ENCODE measurements around the gene NXN. TPM values are rescaled to one million over a fixed set of nuclear protein-coding genes. Genes with fewer than 3 reads are reported as not detected.
"Not testable (repeated sequence)": the region's sequence is repeated elsewhere in the genome, so short reads cannot be mapped to it uniquely, and the experiment has no call there.

NXN gene
- total RNA-seq, 4 donors from 2014 or later, result 18.9 to 47.2 (median 33.4) TPM

- no peaks in the 10 kb centered on the region for H3K36me3 ChIP-seq
- no peak overlapping the region for H3K4me3 ChIP-seq
- H3K9me3 ChIP-seq, result no peaks in the 10 kb centered on the region
- no peak for DNase-seq (ENCODE audit: low spot score in 2 of 2)
- TF ChIP-seq EP300 (IDR thresholded peaks at IDR 0.05), result no peak
- no peak for TF ChIP-seq CTCF (IDR thresholded peaks at IDR 0.05)
- no peak for TF ChIP-seq POLR2AphosphoS5 (IDR thresholded peaks at IDR 0.05)
- no peak for TF ChIP-seq POLR2A (IDR thresholded peaks at IDR 0.05)
- no peaks in the 10 kb centered on the region for H3K4me1 ChIP-seq
- WGBS, result 89% methylated on average over 31 of the region's 31 CpGs
- no peaks in the 10 kb centered on the region for H3K27me3 ChIP-seq
- H3K27ac ChIP-seq, result no peak overlapping the region
These were observed 20.7 kb downstream of the NXN start for GRCh38 chr17:958712-959451.

GRCh38 chr17:957856-958421, 21.6 kb downstream of the NXN start:
- H3K27me3 ChIP-seq, result no peaks in the 10 kb centered on the region
- DNase-seq (ENCODE audit: low spot score in 2 of 2), result no peak
- no peak overlapping the region for H3K27ac ChIP-seq
- whole genome bisulfite sequencing, result 85% methylated on average over 20 of the region's 20 CpGs
- no peak overlapping the region for H3K4me3 ChIP-seq
- H3K4me1 ChIP-seq, result no peaks in the 10 kb centered on the region
- H3K9me3 ChIP-seq, result no peaks in the 10 kb centered on the region
- no peaks in the 10 kb centered on the region for H3K36me3 ChIP-seq
- TF ChIP-seq POLR2A (IDR thresholded peaks at IDR 0.05), result no peak
- no peak for TF ChIP-seq EP300 (IDR thresholded peaks at IDR 0.05)
- no peak for TF ChIP-seq CTCF (IDR thresholded peaks at IDR 0.05)
- TF ChIP-seq POLR2AphosphoS5 (IDR thresholded peaks at IDR 0.05), result no peak

GRCh38 chr17:956905-957304, 22.7 kb downstream of the NXN start:
- Histone ChIP-seq H3K9me3 (no peaks in the 10 kb centered on the region), H3K27ac (no peak overlapping the region), H3K4me1 (peaks cover 1% of the 10 kb centered on the region), H3K27me3 (no peaks in the 10 kb centered on the region), H3K36me3 (no peaks in the 10 kb centered on the region), H3K4me3 (no peak overlapping the region)
- TF ChIP-seq POLR2A (IDR thresholded peaks at IDR 0.05) (no peak), POLR2AphosphoS5 (IDR thresholded peaks at IDR 0.05) (no peak), EP300 (IDR thresholded peaks at IDR 0.05) (no peak), CTCF (IDR thresholded peaks at IDR 0.05) (no peak)
- WGBS, result 40% methylated on average over 8 of the region's 8 CpGs
- DNase-seq (ENCODE audit: low spot score in 2 of 2), result no peak

GRCh38 chr17:954431-955164, 25.0 kb downstream of the NXN start:
- Histone ChIP-seq H3K9me3 (no peaks in the 10 kb centered on the region), H3K27ac (no peak overlapping the region), H3K4me1 (peaks cover 18% of the 10 kb centered on the region), H3K36me3 (no peaks in the 10 kb centered on the region), H3K4me3 (no peak overlapping the region), H3K27me3 (no peaks in the 10 kb centered on the region)
- TF ChIP-seq CTCF (IDR thresholded peaks at IDR 0.05) (no peak), POLR2AphosphoS5 (IDR thresholded peaks at IDR 0.05) (no peak)
- DNase-seq (ENCODE audit: low spot score in 2 of 2), result no peak
- 68% methylated on average over 21 of the region's 23 CpGs for WGBS

GRCh38 chr17:953767-954166, 25.8 kb downstream of the NXN start:
- TF ChIP-seq EP300 (IDR thresholded peaks at IDR 0.05) (no peak), POLR2A (IDR thresholded peaks at IDR 0.05) (no peak), POLR2AphosphoS5 (IDR thresholded peaks at IDR 0.05) (no peak), CTCF (IDR thresholded peaks at IDR 0.05) (no peak)
- Histone ChIP-seq H3K4me1 (peaks cover 18% of the 10 kb centered on the region), H3K27me3 (no peaks in the 10 kb centered on the region), H3K9me3 (no peaks in the 10 kb centered on the region), H3K4me3 (no peak overlapping the region), H3K36me3 (no peaks in the 10 kb centered on the region), H3K27ac (no peak overlapping the region)
- 91% methylated on average over 16 of the region's 16 CpGs for WGBS
- no peak for DNase-seq (ENCODE audit: low spot score in 2 of 2)

- not testable (repeated sequence) for H3K9me3 ChIP-seq; H3K36me3 ChIP-seq; DNase-seq (ENCODE audit: low spot score in 2 of 2); H3K4me3 ChIP-seq; H3K27ac ChIP-seq; H3K27me3 ChIP-seq
- peaks cover 21% of the 10 kb centered on the region for H3K4me1 ChIP-seq
- 97% methylated on average over 9 of the region's 18 CpGs for WGBS
These were observed 27.0 kb downstream of the NXN start for GRCh38 chr17:952592-952991.
